ENCODE data around the gene UBA52. TPM values are rescaled to one million over a fixed set of nuclear protein-coding genes. Genes with fewer than 3 reads are reported as not detected.

The UBA52 gene
- total and polyA plus RNA-seq, 2 of the 13 experiments (the other 11 are each of a cell fraction or from before 2014, with no cell fraction given): 959 to 1,782 TPM

DNA sequence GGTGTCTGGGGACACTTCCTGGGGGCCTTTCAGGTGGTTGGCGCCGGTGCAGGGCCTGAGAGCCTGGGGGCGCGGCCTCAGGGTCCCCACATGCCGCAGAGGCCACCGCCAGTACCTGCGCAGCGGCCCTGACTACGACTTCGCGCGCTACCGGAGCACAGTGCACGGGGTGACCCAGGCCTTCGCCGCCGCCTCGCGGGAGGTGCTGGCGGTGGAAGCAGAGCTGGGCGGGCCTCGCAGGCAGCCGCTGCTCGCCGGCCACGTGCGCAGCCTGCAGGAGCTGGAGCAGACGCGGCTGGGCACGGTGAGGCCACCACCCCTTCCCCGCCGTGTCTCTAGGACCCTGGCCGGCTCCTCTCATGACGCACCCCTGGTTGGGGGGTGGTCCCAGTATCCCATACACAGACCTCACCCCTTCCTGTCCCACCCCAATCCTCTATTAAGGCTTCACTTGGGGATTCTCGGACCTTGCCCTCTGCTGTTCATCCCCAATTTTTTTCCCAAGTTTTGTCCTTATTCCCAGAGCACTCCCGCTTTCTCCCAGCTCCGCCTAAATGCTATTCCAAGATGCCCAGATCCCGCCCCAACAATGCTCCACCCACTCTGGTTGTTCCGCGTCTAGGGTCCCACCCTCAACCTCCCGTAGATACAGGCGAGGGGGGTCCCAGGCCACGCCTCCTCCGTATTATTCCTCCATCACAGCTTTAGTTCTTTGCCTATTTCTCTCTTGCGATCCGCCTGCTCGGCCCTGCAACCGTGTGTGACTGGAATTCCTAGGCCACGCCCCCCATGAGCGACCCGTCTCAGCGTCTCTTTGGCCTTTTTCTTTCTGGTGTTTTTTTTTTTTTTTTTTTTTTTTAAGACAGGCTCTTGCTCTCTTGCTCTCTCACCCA is 18.0 kb downstream of the UBA52 start (continued):
- TF ChIP-seq, protein P1, sequence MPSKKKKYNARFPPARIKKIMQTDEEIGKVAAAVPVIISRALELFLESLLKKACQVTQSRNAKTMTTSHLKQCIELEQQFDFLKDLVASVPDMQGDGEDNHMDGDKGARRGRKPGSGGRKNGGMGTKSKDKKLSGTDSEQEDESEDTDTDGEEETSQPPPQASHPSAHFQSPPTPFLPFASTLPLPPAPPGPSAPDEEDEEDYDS (CRISPR knock-in tag; IDR thresholded peaks at IDR 0.05): no peak
- TF ChIP-seq ZSCAN21 (CRISPR knock-in tag; IDR thresholded peaks at IDR 0.05; ENCODE audit: borderline replicate concordance) (peak; percentile 99), NR2C2 (CRISPR knock-in tag; IDR thresholded peaks at IDR 0.05; ENCODE audit: borderline replicate concordance) (peak; percentile 56), POLR2A (IDR thresholded peaks at IDR 0.05; ENCODE audit: insufficient read depth in 1 of 2, low read depth in 2 of 2, low read length in 2 of 2) (no peak), HOXA9 (CRISPR knock-in tag; IDR thresholded peaks at IDR 0.05; ENCODE audit: borderline replicate concordance) (no peak; the same call in none of the 2 replicates), SMARCC2 (IDR thresholded peaks at IDR 0.05) (no peak), ZBTB39 (CRISPR knock-in tag; IDR thresholded peaks at IDR 0.05) (no peak), CHD4 (IDR thresholded peaks at IDR 0.05; ENCODE audit: borderline replicate concordance, low read length) (no peak), ZNF773 (CRISPR knock-in tag; IDR thresholded peaks at IDR 0.05; ENCODE audit: borderline replicate concordance) (peak; percentile 96), PRPF4 (IDR thresholded peaks at IDR 0.05; ENCODE audit: low read depth, low read length, poor library complexity, severe bottlenecking) (no peak), HNF4A (CRISPR knock-in tag; IDR thresholded peaks at IDR 0.05) (0 out of 2 replicates have a peak, but pooled peaks have one; percentile 27), ZNF749 (CRISPR knock-in tag; IDR thresholded peaks at IDR 0.05; ENCODE audit: borderline replicate concordance) (peak; percentile 99), ZNF430 (CRISPR knock-in tag; IDR thresholded peaks at IDR 0.05) (peak; percentile 93; the same call in 1 of the 2 replicates), ATF4 (CRISPR knock-in tag; IDR thresholded peaks at IDR 0.05) (no peak; a peak in 1 of 4 replicates), ZNF616 (CRISPR knock-in tag; IDR thresholded peaks at IDR 0.05; ENCODE audit: low read depth) (peak; percentile 95; the same call in 1 of the 2 replicates), FOXK1 (CRISPR knock-in tag; IDR thresholded peaks at IDR 0.05; ENCODE audit: borderline replicate concordance, low read depth) (no peak; the same call in 1 of the 2 replicates), ZNF510 (CRISPR knock-in tag; IDR thresholded peaks at IDR 0.05; ENCODE audit: low read depth) (peak; percentile 99; the same call in 1 of the 2 replicates), ZNF672 (CRISPR knock-in tag; IDR thresholded peaks at IDR 0.05) (no peak), ZFP90 (CRISPR knock-in tag; IDR thresholded peaks at IDR 0.05; ENCODE audit: borderline replicate concordance) (peak; percentile 84; the same call in 1 of the 2 replicates)
- TF ChIP-seq, protein P2, sequence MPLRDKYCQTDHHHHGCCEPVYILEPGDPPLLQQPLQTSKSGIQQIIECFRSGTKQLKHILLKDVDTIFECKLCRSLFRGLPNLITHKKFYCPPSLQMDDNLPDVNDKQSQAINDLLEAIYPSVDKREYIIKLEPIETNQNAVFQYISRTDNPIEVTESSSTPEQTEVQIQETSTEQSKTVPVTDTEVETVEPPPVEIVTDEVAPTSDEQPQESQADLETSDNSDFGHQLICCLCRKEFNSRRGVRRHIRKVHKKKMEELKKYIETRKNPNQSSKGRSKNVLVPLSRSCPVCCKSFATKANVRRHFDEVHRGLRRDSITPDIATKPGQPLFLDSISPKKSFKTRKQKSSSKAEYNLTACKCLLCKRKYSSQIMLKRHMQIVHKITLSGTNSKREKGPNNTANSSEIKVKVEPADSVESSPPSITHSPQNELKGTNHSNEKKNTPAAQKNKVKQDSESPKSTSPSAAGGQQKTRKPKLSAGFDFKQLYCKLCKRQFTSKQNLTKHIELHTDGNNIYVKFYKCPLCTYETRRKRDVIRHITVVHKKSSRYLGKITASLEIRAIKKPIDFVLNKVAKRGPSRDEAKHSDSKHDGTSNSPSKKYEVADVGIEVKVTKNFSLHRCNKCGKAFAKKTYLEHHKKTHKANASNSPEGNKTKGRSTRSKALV (CRISPR knock-in tag; IDR thresholded peaks at IDR 0.05): peak; percentile 91
- TF ChIP-seq, protein P3, sequence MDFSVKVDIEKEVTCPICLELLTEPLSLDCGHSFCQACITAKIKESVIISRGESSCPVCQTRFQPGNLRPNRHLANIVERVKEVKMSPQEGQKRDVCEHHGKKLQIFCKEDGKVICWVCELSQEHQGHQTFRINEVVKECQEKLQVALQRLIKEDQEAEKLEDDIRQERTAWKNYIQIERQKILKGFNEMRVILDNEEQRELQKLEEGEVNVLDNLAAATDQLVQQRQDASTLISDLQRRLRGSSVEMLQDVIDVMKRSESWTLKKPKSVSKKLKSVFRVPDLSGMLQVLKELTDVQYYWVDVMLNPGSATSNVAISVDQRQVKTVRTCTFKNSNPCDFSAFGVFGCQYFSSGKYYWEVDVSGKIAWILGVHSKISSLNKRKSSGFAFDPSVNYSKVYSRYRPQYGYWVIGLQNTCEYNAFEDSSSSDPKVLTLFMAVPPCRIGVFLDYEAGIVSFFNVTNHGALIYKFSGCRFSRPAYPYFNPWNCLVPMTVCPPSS (IDR thresholded peaks at IDR 0.05): no peak
